Pancreas (tissue), 10 donors: ENCODE data around the gene LIX1. TPM values are rescaled to one million over a fixed set of nuclear protein-coding genes. Genes with fewer than 3 reads are reported as not detected.

Experiments
- ATAC-seq, 4 donors: fragments of 200-7000 bp; cut with Tn5 transposase; one replicate each; pipeline versions ENCODE4 v1.8.0 to v1.9.1; 2020; ENCODE audit warnings: mild to moderate bottlenecking in 4 of 4, moderate library complexity in 4 of 4
- DNase-seq, 6 donors: peaks; one replicate each; pipeline ENCODE4 v3.0.0-alpha.2; 2020
- FAIRE-seq: peaks from 2 replicates; lab custom pipeline; 2012; peaks lifted over from hg19 to GRCh38; lab: Jason Lieb, UNC
- H3K27ac ChIP-seq, 4 donors: fragments of 200-600 bp; sonication (generic); 1 replicate in 3 of 4; 2 replicates in 1 of 4; pipeline versions ENCODE4 v1.5.0 to v1.8.0; 2020
- H3K27me3 ChIP-seq, 4 donors: fragments of 200-600 bp; one replicate each; pipeline ENCODE4 v1.8.0; 2021
- H3K36me3 ChIP-seq, 3 donors: fragments of 200-600 bp; sonication (generic) in 1 of 3; one replicate each; pipeline versions ENCODE4 v1.5.0 to v1.8.0; 2020 to 2021
- H3K4me1 ChIP-seq, 3 donors: fragments of 200-600 bp; one replicate each; pipeline ENCODE4 v1.8.0; 2021
- H3K4me3 ChIP-seq, 4 donors: fragments of 200-600 bp; sonication (generic) in 2 of 4; one replicate each; pipeline versions ENCODE4 v1.5.0 to v1.8.0; 2020 to 2021
- H3K9me3 ChIP-seq, 4 donors: fragments of 200-600 bp; one replicate each; pipeline ENCODE4 v1.8.0; 2021
- CTCF ChIP-seq, 4 donors: fragments of 200-600 bp; sonication (generic) in 3 of 4; IDR thresholded peaks; one replicate each; pipeline versions ENCODE4 v1.5.0 to v1.8.0; 2021; ENCODE audit warnings: antibody characterized with exemption in 4 of 4
- WGBS, 2 donors: extraction: QIAGEN DNeasy Blood & Tissue Kit; methylation state at CpG; one replicate each; pipeline ENCODE4 v1.1.7; 2013; 5-methylcytosine and 5-hydroxymethylcytosine counted together
- intact Hi-C, 3 donors: fragments of 100-400 bp; cut with DNase I; formaldehyde crosslinking; loops; one replicate each; pipeline versions ENCODE4 v1.11.1 to v1.14.2; 2022
- polyA plus RNA-seq, 2 donors: library from polyadenylated mRNA; stranded (reverse); fragments of 200-250 nt; gene quantifications; one replicate each; pipeline ENCODE4 v1.2.3, GENCODE V29; 2013
- total RNA-seq, 6 donors: library from RNA; stranded (reverse); fragmentation: NEBNext Ultra II Directional in 4 of 6; extraction: Animal tissue kit (Norgen Biotek cat#: 25700) in 4 of 6; gene quantifications; one replicate each; pipeline versions ENCODE4 v1.2.1 to v1.2.4, GENCODE V29; 2021 to 2023
- donor health status: healthy with polysubstance abuse.
- donor health status: DM: no; HTN: no; CAD: no; lungs with moderate emphysema.
- donor health status: DM: no; HTN: no; CAD: no.
- donor health status: control.
- donor health status: control.
- donor health status: Bipolar disorder and iron deficiency.
- donor health status: DM: yes; HTN: yes; CAD: no.
- donor health status: DM: no; HTN: no; CAD: no.
- donor health status: DM: no; HTN: no; CAD: no.
- donor health status: DM: yes; HTN: yes; CAD: no.

LIX1 gene
- total and polyA plus RNA-seq, 8 donors = 0.08 to 0.12 TPM; not detected in 6

GRCh38 chr5:97131139-97131710 is 11.2 kb downstream of the LIX1 start:
- ATAC-seq (no peak), DNase-seq (no peak), FAIRE-seq (no peak)
- no peak for TF ChIP-seq CTCF (IDR thresholded peaks at IDR 0.05)
- H3K27me3 ChIP-seq = no peaks in the 10 kb centered on the region
- H3K36me3 ChIP-seq = no peaks in the 10 kb centered on the region
- no peak overlapping the region for H3K27ac ChIP-seq
- intact Hi-C loops = no loop called here
- H3K4me3 ChIP-seq = no peak overlapping the region
- H3K4me1 ChIP-seq = no peaks in the 10 kb centered on the region
- no peaks in the 10 kb centered on the region for H3K9me3 ChIP-seq

- H3K9me3 ChIP-seq = no peaks in the 10 kb centered on the region
- H3K4me1 ChIP-seq = no peaks in the 10 kb centered on the region
- intact Hi-C loops = no loop called here
- H3K27me3 ChIP-seq = no peaks in the 10 kb centered on the region
- ATAC-seq (no peak), FAIRE-seq (no peak), DNase-seq (no peak)
- TF ChIP-seq CTCF (IDR thresholded peaks at IDR 0.05) = no peak
- no peak overlapping the region for H3K27ac ChIP-seq
- WGBS, 2 donors = 96 to 97% methylated on average over 1 of the region's 1 CpG
- H3K36me3 ChIP-seq = no peaks in the 10 kb centered on the region
- no peak overlapping the region for H3K4me3 ChIP-seq
Measured at GRCh38 chr5:97127727-97128126, 14.7 kb downstream of the LIX1 start.

GRCh38 chr5:97125125-97125683 is 17.2 kb downstream of the LIX1 start:
- Histone ChIP-seq H3K4me3 (no peak overlapping the region), H3K9me3 (no peaks in the 10 kb centered on the region), H3K27me3 (no peaks in the 10 kb centered on the region), H3K4me1 (no peaks in the 10 kb centered on the region), H3K36me3 (no peaks in the 10 kb centered on the region), H3K27ac (no peak overlapping the region)
- no peak for TF ChIP-seq CTCF (IDR thresholded peaks at IDR 0.05)
- 65% methylated on average over 3 of the region's 3 CpGs for WGBS, 2 donors
- intact Hi-C loops = no loop called here
- DNase-seq (no peak), ATAC-seq (no peak), FAIRE-seq (no peak)

GRCh38 chr5:97124335-97124734 is 18.1 kb downstream of the LIX1 start:
- intact Hi-C loops = no loop called here

More at GRCh38 chr5:97124335-97124734, 18.1 kb downstream of the LIX1 start:
- WGBS, 2 donors = 58 to 63% methylated on average over 2 of the region's 2 CpGs
- H3K4me3 ChIP-seq = no peak overlapping the region
- no peak for FAIRE-seq
- no peaks in the 10 kb centered on the region for H3K4me1 ChIP-seq
- no peak overlapping the region for H3K27ac ChIP-seq
- TF ChIP-seq CTCF (IDR thresholded peaks at IDR 0.05) = no peak
- DNase-seq = no peak
- no peaks in the 10 kb centered on the region for H3K36me3 ChIP-seq
- no peaks in the 10 kb centered on the region for H3K9me3 ChIP-seq
- no peak for ATAC-seq
- no peaks in the 10 kb centered on the region for H3K27me3 ChIP-seq
